ENCODE measurements around the gene PTPRG.

The PTPRG gene

DNA sequence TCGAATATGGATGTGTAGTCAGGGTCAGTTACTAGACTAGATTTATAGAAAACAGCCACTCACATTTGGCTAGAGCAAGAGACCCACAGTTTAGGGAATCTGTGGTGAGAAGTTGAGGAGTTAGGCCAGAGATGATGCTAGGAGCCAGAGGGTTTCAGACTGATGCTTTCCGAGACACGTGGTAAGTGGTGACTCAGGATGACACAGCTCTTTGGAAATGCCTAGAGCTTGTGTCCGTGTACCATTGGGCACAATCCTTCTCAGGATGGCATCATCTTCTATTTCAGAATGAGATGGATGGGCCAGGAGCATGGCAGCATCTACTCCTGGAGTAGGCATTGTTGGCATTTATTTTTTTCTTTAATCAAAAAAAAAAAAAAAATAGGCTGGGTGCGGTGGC lies 28.5 kb downstream of the PTPRG start:
- DNase-seq (ENCODE audit: low spot score), result no peak

DNA sequence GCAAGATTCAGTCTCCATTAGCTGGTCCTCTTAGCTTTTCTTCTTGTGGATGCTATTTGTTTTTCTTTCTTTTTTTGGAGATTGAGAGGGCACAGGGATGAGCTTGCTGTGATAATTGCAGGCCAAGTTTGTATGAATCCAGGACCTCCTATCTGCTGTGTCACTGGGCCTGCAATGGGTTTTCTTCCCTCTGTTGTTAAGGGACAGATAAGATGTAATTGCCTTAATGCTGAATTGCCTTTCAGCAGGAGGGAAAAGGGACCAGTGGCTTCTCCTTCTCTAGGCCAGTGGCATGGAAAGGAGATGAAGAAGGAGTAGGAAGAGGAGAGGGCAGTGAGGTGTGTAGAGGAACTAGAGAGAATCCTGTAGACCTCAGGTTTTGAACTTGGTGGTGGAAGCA lies 29.9 kb downstream of the PTPRG start:
- no peak for DNase-seq (ENCODE audit: low spot score)

DNA sequence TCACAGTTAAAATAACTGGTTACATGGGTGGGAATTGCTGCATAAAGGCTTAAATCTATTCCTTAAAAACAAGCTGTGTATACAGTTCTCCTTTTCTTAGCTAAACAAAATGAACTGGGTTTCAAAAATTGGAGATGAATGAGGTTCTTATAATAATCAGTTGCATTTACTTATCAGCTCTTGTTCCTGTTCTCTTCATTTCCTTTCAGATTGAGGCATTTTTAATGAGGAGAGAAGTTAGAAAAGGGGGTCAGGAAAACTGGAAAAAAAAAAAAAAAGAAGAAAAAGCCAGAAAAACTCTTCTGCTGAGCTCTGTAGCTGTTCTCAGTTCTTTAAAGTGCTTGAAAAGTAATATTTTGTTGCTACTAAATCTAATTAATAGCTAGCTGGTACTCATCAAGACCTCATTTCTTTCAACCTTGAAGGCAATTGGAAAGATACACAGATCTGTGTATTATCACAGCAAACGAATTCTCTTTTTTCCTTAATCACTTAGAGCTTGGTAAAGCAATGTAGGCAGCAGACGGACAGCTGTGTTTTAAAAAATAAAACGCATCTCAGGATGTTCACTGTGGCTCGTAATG lies 32.2 kb downstream of the PTPRG start:
- DNase-seq (ENCODE audit: low spot score), result no peak

DNA sequence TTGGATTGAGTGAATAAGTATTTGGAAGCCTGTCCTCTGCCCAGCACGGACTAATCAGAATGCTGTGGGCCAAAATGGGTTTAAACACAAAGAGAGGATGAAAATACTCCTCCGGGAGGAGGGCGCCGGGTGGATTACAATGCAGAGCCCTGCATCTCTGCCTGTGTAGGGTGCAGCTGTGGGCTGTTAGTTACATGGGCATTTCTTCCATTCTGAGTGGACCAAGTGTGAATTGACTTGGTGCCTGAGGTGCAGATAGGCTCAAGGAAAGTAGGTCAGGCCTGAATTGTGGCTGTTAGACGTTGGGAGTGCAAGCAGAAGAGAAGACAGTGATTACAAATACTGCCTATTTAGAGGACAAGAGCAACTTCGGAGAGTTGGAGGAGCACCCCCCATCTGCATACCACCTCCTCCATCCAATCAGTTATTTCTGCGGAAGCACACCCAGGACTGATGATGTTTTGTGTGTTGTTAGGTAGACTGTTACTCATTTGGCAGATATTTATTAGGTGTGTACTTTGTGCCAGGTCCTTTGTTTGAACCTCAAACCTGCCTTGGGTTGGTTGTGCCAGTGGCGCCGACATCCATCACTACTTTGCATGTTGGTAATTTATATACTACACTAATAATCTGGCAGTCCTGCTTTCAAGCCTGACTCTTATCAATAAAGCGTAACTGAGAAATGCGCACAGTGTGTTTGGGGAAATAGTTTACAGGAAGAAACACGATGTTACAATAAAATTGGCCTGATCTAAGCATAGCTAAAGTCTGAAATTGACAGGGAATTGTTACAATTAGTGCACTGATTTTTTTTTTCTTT lies 33.0 kb downstream of the PTPRG start:
- no peak for DNase-seq (ENCODE audit: low spot score)

DNA sequence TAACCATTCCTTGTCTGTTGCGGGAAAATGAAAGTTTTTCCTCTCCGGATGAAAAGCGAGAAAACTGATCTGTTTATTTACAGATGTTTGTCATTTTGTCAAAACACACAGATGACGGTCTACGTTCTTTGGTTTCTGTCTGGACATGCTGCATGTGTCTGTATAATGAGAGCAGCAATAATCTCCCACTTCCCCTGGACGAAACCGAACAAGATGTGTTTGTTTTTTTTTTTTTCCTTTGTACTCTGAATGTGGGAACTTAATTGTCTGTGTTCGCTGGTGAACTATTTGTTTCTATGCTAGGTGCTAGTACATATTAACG lies 33.6 kb downstream of the PTPRG start:
- DNase-seq (ENCODE audit: low spot score), result no peak

DNA sequence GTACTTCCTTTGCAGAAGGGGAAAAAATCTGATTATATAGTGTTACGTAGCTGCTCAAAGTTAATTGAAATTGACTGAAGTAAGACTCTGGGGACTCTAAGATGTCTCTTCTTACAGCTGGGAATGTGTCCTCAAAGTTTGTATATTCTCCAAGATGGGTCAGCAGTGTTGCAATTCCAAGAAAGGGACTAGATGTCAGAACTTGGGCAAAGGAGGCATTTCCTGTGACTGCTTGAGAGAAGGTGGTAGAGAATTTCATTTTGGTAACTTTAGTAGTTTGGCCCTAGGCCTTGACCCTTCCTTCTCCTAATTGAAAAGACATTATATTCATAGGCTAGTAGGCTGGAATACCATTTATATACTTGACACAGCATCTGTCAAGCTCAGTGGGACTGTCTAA lies 33.9 kb downstream of the PTPRG start:
- no peak for DNase-seq (ENCODE audit: low spot score)

DNA sequence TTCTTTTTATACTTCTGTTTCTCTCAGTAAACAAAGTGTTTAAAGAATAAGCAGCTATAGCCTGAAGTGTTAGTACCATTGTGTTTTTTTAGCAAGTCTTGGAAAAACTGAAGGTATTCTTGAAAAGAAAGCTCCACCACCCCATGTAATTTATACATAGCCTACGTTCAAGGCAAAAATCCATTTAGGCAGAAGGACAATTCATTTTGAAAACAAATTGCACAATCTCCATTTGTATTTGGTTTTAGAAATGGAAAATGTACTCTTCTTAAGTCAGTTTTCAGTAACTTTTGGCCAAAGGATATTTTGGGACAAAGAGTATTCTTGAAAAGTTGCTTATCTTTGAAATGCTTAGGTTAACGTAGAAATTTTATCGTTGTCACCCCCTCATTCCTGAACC lies 34.5 kb downstream of the PTPRG start:
- DNase-seq (ENCODE audit: low spot score), result no peak

DNA sequence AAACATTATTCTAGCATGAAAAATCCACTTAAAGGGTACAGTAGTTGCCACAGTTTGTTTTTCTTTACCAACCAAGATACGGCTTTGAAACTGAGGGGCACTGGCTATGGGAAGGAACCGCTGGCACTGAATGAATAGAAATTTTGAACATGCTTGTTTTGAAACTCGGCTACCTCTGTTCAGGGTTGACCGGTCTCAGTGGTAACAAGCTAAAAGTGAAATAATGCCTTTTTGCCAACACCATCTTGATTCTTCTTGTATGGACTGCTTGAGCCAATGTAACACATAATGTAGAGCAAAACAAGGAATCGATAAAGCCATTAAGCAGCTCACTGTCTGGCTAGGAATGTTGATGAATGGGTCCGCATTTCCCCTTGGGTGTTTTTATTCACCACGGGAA lies 36.5 kb downstream of the PTPRG start:
- DNase-seq (ENCODE audit: low spot score), result no peak

DNA sequence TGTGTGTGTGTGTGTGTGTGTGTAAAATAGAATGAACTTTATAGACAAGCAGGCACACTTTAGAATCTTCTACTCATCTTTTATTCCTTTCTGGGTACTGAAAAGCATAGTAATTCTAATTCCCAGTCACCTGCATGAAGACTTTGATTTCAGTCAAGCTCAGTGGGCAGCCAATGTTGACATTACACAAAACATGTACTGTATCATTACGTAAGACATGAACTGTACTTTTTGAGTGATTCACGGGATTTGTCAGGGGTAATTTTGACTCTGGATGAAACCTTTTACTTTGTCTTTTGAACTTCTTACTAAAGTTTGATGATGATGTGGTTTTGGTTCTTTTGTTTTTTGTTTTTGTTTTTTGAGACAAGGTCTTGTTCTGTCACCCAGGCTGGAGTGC lies 38.8 kb downstream of the PTPRG start:
- no peak for DNase-seq (ENCODE audit: low spot score)

DNA sequence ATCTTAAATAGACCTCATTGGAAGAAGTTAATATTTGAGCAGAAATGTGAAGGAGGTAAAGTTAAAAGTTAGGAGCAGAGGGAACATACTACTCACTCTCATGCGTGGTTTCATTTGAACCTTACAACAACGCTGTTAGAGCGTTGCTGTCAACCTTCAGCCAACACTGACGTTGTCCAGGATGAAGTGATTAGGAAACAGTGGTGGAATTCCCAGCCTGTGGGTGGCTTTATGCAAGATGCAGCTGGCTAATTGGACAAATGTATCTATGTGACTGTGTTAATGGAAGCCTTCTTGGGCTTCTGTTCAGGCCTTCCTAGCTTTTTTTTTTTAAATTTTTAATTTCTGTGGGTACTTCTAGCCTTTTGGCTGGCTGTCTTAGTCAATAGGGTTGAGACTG lies 40.5 kb downstream of the PTPRG start:
- no peak for DNase-seq (ENCODE audit: low spot score)

DNA sequence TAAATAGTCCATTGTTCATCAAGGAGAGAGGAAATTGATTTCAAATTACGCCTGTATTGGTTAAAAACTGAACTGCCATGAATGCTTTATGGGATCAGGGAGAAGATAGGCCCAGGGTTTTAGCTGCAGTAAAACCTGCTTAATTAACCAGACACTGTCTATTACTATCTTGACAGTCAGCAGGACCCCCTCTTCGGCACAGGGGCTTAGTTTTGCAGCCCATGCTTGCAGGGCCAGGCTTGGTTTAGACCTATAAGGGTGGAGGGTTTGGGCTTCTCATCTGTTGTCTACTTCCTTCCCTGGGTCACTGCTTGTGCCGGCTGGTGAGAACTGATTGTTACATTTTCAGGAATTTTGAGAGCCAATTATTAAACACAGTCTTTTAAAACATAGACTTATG lies 41.1 kb downstream of the PTPRG start:
- DNase-seq (ENCODE audit: low spot score), result no peak

DNA sequence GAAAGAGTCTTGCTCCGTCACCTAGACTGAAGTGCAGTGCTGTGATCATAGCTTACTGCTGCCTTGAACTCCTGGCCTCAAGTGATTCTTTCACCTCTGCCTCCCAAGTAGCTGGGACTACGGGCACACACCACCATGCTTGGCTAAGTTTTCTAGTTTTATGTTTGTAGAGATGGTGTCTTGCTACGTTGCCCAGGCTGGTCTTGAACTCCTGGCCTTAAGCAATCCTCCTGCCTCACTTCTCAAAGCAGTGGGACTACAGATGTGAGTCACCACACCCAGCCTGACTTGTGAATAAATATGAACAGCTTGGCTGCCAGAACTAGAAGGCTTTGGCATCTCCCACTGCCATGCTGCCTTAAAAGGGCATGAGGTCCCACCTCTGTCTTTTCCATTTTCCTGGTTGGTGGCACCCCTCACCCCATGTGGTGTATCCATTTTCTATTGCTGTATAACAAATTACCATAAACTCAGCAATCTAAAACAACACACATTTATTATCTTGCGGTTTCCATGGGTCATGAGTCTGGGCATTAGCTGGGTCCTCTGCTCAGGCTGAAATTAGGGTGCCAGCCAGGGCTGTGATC lies 44.3 kb downstream of the PTPRG start:
- no peak for DNase-seq (ENCODE audit: low spot score)

DNA sequence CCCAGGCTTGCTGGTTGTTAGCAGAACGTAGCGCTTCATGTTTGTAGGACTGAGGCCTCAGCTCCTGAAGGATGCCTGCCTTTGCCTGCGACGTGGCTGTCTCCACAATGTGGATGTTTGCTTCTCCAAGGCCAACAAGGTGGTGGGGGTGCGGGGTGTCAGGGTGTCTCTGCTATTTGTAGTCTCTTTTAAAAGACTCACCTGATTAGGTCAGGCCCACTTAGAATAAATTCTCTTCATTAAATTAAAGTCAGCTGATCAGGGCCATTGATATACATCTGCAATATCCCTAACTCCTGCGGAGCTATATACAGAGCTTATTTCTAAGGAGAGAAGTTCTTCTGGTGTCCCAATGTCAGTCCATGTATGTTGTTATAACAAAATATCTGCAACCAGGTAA lies 44.8 kb downstream of the PTPRG start:
- no peak for DNase-seq (ENCODE audit: low spot score)

DNA sequence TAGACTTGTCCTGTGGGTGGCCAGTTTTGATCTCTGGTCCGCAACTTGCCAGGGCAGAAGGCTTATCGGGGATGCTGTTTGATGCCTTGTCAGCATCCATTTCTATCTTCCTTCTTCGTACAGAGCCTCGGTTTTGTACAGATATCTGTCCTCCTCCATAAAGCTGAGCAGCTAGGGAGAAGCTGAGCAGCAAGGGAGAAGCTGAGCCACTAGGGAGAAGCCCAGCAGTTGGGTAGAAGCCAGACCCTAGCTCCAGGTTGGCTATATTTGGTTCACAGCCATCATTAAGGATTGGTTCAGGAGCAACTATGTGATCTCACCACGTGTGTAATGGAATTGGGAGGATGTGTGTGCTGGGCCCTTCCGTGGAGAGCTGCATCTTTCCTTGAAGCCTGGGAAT lies 46.7 kb downstream of the PTPRG start:
- no peak for DNase-seq (ENCODE audit: low spot score)

DNA sequence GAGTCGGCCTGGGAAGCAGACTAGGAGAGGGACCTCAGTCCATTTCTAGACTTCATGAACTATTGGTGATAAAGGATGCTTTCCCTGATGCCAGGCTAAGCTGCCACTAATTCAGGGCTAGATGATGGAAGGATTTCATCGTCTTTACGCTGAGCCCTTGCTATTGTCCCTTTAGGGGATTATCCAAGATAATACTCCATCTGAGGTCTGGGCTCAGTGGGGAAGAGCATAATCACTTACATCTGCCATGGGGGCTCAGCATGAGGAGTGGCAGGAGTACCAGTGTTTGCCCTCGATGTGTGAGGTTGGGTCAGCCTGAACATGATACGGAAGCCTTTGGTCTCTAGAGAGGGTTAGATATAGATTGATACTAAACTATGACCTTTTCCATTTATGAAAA lies 47.3 kb downstream of the PTPRG start:
- no peak for DNase-seq (ENCODE audit: low spot score)

DNA sequence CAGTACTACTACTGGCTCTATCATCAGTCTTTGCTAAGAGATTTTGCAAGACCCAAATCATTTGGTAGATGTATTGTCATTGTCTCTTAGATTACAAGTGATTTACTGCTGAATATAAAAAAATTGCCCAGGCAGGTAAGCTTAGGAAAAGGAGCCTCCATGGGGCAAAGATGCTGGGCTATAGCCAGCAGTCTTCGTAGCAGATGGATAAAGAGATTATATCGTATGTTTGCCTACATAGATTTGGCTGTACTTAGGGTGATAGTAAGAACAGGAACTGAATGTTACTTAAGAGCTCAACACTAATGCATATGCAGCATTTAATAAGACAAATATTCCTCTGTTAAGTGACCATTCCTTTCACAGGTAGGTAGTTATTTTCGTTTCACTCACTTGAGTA lies 48.9 kb downstream of the PTPRG start:
- DNase-seq (ENCODE audit: low spot score), result no peak

DNA sequence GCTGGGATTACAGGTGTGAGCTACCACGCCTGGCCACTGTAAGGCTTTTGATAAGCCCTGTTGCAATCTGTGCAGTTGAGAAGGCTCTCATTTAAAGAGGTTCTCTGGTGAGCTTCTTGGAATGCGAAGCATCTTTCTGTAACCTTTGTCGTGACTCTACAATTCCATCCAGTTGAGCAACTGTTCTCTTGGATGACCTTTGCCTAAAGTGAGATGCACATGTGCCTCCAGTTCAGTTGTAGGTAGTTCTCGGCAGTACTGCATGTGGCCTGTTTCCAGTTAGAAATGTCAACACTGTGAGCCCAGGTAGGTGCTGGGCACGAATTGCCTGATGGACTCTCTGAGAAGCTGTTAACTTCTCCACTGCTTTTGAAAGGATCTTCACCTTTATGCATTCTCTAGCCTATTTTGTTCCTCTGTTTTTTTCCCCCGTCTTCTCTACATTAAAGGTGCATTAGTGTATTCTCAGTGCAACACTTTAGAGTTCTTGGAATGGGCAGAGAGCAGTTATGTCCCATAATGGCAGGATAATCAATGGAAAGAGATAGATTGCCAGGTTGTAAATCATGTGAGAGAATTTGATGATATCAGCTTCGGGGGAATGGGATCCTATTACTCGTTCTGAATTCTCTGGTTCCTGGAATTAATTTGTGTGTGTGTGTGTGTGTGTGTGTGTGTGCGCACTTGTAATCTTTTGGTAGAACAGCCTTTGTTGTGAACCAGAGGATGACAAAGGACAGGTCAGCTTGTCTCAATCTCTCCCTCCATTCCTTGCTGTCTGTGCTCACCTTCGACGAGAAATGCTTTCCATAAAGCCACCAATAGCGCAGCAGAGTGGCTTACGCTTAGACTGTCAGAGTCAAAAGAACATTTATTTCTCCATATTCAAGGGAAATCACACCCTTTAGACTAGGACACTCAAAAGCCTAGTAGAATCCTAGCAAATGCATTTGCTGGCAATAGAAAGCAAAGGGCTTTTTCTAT lies 51.1 kb downstream of the PTPRG start:
- no peak for DNase-seq (ENCODE audit: low spot score)

DNA sequence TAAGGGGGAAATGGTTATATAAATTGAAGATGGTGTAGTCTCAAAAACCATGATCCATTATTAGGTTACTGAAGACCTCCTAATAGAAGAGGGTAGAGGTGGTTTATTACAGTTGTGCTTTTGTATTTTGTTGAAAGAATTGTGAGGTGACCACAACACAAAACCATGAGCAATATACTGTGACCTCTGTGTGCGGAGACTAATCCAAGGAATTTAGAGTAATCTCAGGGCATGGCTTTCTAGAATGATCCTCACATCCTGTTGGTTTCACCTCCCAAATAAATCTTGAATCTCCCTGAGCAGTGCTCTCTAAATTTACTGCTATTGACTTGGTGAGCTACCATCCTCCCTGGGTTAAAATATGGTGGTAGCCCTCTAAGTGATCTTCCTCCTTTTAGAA lies 52.3 kb downstream of the PTPRG start:
- DNase-seq (ENCODE audit: low spot score), result no peak

DNA sequence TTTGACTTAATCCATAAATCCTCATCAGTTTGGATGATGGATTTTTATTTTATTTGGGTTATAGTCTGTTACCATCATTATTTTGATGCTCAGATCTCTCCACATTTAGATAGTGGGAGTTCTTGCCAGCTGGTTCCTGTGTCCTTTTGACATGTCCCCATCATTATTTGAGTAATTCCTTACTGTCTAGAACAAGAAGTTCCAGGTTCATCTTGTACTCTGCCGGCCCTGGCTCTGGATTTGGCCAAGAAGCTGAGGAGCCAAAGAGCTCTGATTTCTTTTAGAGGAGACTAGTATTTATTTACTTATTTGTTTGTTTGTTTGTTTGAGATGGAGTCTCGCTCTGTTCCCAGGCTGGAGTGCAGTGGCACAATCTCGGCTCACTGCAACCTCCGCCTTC lies 54.3 kb downstream of the PTPRG start:
- no peak for DNase-seq (ENCODE audit: low spot score)

DNA sequence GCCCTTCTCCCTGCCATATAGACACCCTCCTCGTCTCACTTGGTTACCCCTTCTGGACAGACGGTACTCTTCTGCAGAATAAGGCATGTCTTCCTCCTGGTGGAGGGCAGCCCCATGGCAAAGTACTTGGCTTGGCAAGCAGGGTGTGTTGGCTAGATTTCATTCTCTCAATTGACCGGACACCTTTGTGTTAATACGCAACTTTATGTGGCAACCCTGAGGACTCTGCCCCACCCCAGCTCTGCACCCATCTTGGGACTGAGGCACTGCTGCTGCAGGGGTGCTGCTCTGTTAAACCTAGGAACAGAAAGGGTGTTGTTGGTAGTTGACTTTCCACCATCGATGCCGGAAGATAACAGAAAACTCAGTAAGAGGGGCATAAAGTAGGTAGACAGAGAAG lies 55.2 kb downstream of the PTPRG start:
- DNase-seq (ENCODE audit: low spot score), result no peak

DNA sequence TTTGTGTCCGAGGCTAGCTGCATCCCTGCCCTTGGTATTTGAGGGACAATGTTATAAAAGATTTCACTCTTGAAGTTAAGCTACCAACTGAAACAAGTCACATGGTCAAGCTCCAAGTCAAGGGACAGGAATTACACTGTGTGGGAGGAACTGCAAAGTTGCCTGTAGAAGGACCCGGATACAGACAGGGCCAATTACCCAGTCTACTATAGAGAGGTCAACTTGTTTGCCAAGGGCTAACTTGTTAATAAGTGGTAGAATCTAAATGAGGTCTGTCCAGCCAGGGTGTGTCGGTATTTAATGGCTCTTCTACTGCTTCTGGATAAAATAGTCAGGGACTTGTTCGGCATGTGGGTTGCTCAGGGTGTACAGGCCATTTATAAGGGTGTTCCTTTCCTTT lies 55.7 kb downstream of the PTPRG start:
- DNase-seq (ENCODE audit: low spot score), result no peak

DNA sequence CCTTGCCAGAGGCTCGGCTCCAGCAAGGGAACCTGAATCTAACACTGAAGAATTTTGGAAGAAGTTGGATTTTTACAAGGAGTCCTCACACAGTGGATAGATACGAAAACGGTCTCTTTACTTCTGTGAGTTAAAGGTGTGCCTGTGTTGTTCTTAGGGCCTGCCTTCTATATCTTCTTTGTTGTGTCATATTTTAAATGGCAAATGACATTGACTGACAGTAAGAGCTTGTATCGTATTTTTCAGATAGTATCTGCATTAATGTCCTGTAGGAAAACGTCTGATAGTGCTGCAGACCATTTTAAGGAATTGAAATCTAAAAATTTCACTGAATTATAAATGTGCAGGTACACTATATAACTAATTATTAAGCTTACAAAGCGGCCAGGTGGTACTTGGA lies 56.3 kb downstream of the PTPRG start:
- DNase-seq (ENCODE audit: low spot score), result no peak

DNA sequence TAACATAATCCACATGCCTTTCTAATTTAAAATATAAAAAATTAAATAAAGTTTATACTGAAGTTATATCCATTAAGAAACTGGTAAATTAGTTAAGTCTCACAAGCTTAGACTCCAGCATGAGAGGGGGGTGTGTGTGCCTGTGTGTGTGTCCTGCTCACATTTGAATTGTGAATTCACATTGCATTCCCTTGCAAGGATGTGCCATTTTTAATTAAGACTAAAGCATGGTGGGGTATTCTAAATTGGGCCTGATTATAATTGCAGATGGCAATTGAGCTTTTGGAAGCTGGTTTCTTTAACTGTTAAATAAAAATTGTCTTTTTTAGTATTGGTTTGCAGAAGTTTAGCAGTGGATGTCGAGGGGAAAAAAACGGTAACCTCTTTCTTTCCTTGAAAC lies 56.9 kb downstream of the PTPRG start:
- DNase-seq (ENCODE audit: low spot score), result no peak

Data from SW480 (cell line).